Left lung (tissue), 10 donors: ENCODE measurements around the gene GSN. TPM values are rescaled to one million over a fixed set of nuclear protein-coding genes. Genes with fewer than 3 reads are reported as not detected.
A peak's percentile ranks its signal among the peaks of the same experiment; 100 is the strongest.

Experiments
- ATAC-seq: fragments of 200-7000 bp; cut with Tn5 transposase; one replicate; pipeline ENCODE4 v1.9.1; 2020; ENCODE audit warnings: moderate library complexity
- DNase-seq, 4 donors: peaks; one replicate each; pipeline ENCODE4 v3.0.0-alpha.2; 2013 to 2020
- H3K27ac ChIP-seq, 2 donors: fragments of 200-600 bp; sonication (generic) in 1 of 2; one replicate each; pipeline versions ENCODE4 v1.5.0 to v1.8.0; 2020 to 2021
- H3K27me3 ChIP-seq, 2 donors: fragments of 200-600 bp; sonication (generic) in 1 of 2; one replicate each; pipeline versions ENCODE4 v1.5.0 to v1.8.0; 2020 to 2021
- H3K36me3 ChIP-seq, 2 donors: fragments of 200-600 bp; sonication (generic) in 1 of 2; one replicate each; pipeline versions ENCODE4 v1.5.0 to v1.8.0; 2020 to 2021
- H3K4me1 ChIP-seq, 2 donors: fragments of 200-600 bp; one replicate each; pipeline ENCODE4 v1.8.0; 2021
- H3K4me3 ChIP-seq, 2 donors: fragments of 200-600 bp; sonication (generic) in 1 of 2; one replicate each; pipeline versions ENCODE4 v1.5.0 to v1.8.0; 2020 to 2021; ENCODE audit warnings: mild to moderate bottlenecking in 1 of 2
- H3K9me3 ChIP-seq, 2 donors: fragments of 200-600 bp; sonication (generic) in 1 of 2; one replicate each; pipeline versions ENCODE4 v1.5.0 to v1.8.0; 2020 to 2021
- CTCF ChIP-seq, 2 donors: fragments of 200-600 bp; sonication (generic) in 1 of 2; IDR thresholded peaks; one replicate each; pipeline versions ENCODE4 v1.5.0 to v1.8.0; 2021; ENCODE audit warnings: antibody characterized with exemption in 2 of 2
- intact Hi-C, 2 donors: fragments of 100-400 bp; cut with DNase I; formaldehyde crosslinking; loops; one replicate each; pipeline versions ENCODE4 v1.11.2 to v1.14.2; 2022
- polyA plus RNA-seq, 6 donors: library from polyadenylated mRNA; unstranded; fragments of 120-200 nt; gene quantifications; one replicate each; pipeline ENCODE4 v1.2.1, GENCODE V29; 2013; ENCODE audit not compliant: insufficient read length in 6 of 6
- total RNA-seq, 2 donors: library from RNA; stranded (reverse); fragmentation: NEBNext Ultra II Directional; extraction: Animal tissue kit (Norgen Biotek cat#: 25700); gene quantifications; one replicate each; pipeline ENCODE4 v1.2.1, GENCODE V29; 2021
- donor health status: DM: no; HTN: yes; CAD: no.
- donor health status: DM: no; HTN: no; CAD: no.

Gene GSN
- total and polyA plus RNA-seq, 8 donors, result 43.0 to 485 (median 54.9) TPM

- Histone ChIP-seq H3K27ac (peak overlapping the region in 1 of 2 donors; percentile 23), H3K4me1 (peaks cover 27 to 90% of the 10 kb centered on the region in 2 donors)
These were observed 80.3 kb downstream of the GSN start for GRCh38 chr9:121348221-121348620.

GRCh38 chr9:121349009-121349408 is 81.0 kb downstream of the GSN start:
- H3K9me3 ChIP-seq, result no peaks in the 10 kb centered on the region
- intact Hi-C loops, result no loop called here
- H3K36me3 ChIP-seq, result peaks cover 0 to 100% of the 10 kb centered on the region in 2 donors
- no peaks in the 10 kb centered on the region for H3K27me3 ChIP-seq
- peak overlapping the region in 1 of 2 donors; percentile 48 for H3K27ac ChIP-seq
- no peak overlapping the region for H3K4me3 ChIP-seq
- ATAC-seq (no peak), DNase-seq (no peak)
- TF ChIP-seq CTCF (IDR thresholded peaks at IDR 0.05), result no peak
- H3K4me1 ChIP-seq, result peaks cover 25 to 90% of the 10 kb centered on the region in 2 donors

More at GRCh38 chr9:121348221-121348620, 80.3 kb downstream of the GSN start:
- Histone ChIP-seq H3K4me3 (no peak overlapping the region), H3K9me3 (no peaks in the 10 kb centered on the region), H3K27me3 (no peaks in the 10 kb centered on the region), H3K36me3 (peaks cover 0 to 100% of the 10 kb centered on the region in 2 donors)
- no peak for TF ChIP-seq CTCF (IDR thresholded peaks at IDR 0.05)
- no peak for ATAC-seq
- DNase-seq, result peak in 1 of 4 donors; percentile 54
- intact Hi-C loops, result no loop called here

GRCh38 chr9:121350036-121350435 is 82.1 kb downstream of the GSN start:
- TF ChIP-seq CTCF (IDR thresholded peaks at IDR 0.05), result no peak
- Histone ChIP-seq H3K4me3 (no peak overlapping the region), H3K27ac (peak overlapping the region; percentile 71 to 96), H3K36me3 (peaks cover 0 to 100% of the 10 kb centered on the region in 2 donors), H3K9me3 (no peaks in the 10 kb centered on the region), H3K4me1 (peaks cover 18 to 90% of the 10 kb centered on the region in 2 donors), H3K27me3 (no peaks in the 10 kb centered on the region)
- ATAC-seq (no peak), DNase-seq (no peak)
- intact Hi-C loops, result no loop called here

GRCh38 chr9:121350993-121351561 is 83.1 kb downstream of the GSN start:
- H3K27ac ChIP-seq, result peak overlapping the region; percentile 71 to 96
- H3K27me3 ChIP-seq, result no peaks in the 10 kb centered on the region
- peaks cover 0 to 100% of the 10 kb centered on the region in 2 donors for H3K36me3 ChIP-seq
- intact Hi-C loops, result no loop called here
- no peaks in the 10 kb centered on the region for H3K9me3 ChIP-seq
- peaks cover 18 to 95% of the 10 kb centered on the region in 2 donors for H3K4me1 ChIP-seq
- TF ChIP-seq CTCF (IDR thresholded peaks at IDR 0.05), result no peak
- no peak overlapping the region for H3K4me3 ChIP-seq
- ATAC-seq (peak; percentile 61), DNase-seq (peak in 3 of 4 donors; percentile 62 to 88 (median 85))

- Histone ChIP-seq H3K4me1 (peaks cover 21 to 100% of the 10 kb centered on the region in 2 donors), H3K36me3 (peaks cover 0 to 78% of the 10 kb centered on the region in 2 donors), H3K27me3 (no peaks in the 10 kb centered on the region), H3K4me3 (no peak overlapping the region), H3K27ac (peak overlapping the region; percentile 65 to 96), H3K9me3 (no peaks in the 10 kb centered on the region)
- no peak for DNase-seq
- no peak for TF ChIP-seq CTCF (IDR thresholded peaks at IDR 0.05)
- intact Hi-C loops, result no loop called here
- peak; percentile 20 for ATAC-seq
These were observed 85.5 kb downstream of the GSN start for GRCh38 chr9:121353241-121354061.
